Brain pericyte (primary cell): Measurements from ENCODE around the gene PIK3IP1.
A peak's percentile ranks its signal among the peaks of the same experiment; 100 is the strongest.
"Not testable (repeated sequence)": the region's sequence is repeated elsewhere in the genome, so short reads cannot be mapped to it uniquely, and the experiment has no call there.

Experiments
- DNase-seq: peaks from one replicate; pipeline ENCODE4 v3.0.0-alpha.2; 2012; ENCODE audit warnings: low read depth, low spot score

Gene PIK3IP1

GRCh38 chr22:31250740-31251600 lies 41.3 kb downstream of the PIK3IP1 start:
- DNase-seq = no peak

- DNase-seq = no peak
Observed at GRCh38 chr22:31248965-31249958, 43.0 kb downstream of the PIK3IP1 start.

GRCh38 chr22:31248138-31248745 lies 44.0 kb downstream of the PIK3IP1 start:
- peak; percentile 79 for DNase-seq

GRCh38 chr22:31247726-31248125 lies 44.6 kb downstream of the PIK3IP1 start:
- DNase-seq = no peak

- no peak for DNase-seq
Observed at GRCh38 chr22:31246687-31247086, 45.6 kb downstream of the PIK3IP1 start.

- not testable (repeated sequence) for DNase-seq
Observed at GRCh38 chr22:31245998-31246397, 46.3 kb downstream of the PIK3IP1 start.

- DNase-seq = no peak
Observed at GRCh38 chr22:31244943-31245451, 47.3 kb downstream of the PIK3IP1 start.

- no peak for DNase-seq
Observed at GRCh38 chr22:31244046-31244942, 48.0 kb downstream of the PIK3IP1 start.

- DNase-seq = no peak
Observed at GRCh38 chr22:31243339-31244045, 48.8 kb downstream of the PIK3IP1 start.

- DNase-seq = no peak
Observed at GRCh38 chr22:31241936-31242335, 50.4 kb downstream of the PIK3IP1 start.

GRCh38 chr22:31241200-31241599 lies 51.1 kb downstream of the PIK3IP1 start:
- DNase-seq = no peak

GRCh38 chr22:31239771-31240370 lies 52.4 kb downstream of the PIK3IP1 start:
- DNase-seq = no peak

- no peak for DNase-seq
Observed at GRCh38 chr22:31238057-31238456, 54.2 kb downstream of the PIK3IP1 start.

- not testable (repeated sequence) for DNase-seq
Observed at GRCh38 chr22:31236044-31236443, 56.2 kb downstream of the PIK3IP1 start.

GRCh38 chr22:31235081-31235480 lies 57.2 kb downstream of the PIK3IP1 start:
- no peak for DNase-seq

GRCh38 chr22:31233001-31233400 lies 59.3 kb downstream of the PIK3IP1 start:
- no peak for DNase-seq
